GM18858 (cell line): ENCODE measurements around the gene CEP164.

Source experiments
- ATAC-seq: cut with Tn5 transposase; IDR thresholded peaks from one replicate; pipeline ENCODE4 v1.9.1; 2021; ENCODE audit not compliant: unreplicated experiment

The CEP164 gene

GRCh38 chr11:117418737-117419481 lies 91.3 kb downstream of the CEP164 start:
- no peak for ATAC-seq

DNA sequence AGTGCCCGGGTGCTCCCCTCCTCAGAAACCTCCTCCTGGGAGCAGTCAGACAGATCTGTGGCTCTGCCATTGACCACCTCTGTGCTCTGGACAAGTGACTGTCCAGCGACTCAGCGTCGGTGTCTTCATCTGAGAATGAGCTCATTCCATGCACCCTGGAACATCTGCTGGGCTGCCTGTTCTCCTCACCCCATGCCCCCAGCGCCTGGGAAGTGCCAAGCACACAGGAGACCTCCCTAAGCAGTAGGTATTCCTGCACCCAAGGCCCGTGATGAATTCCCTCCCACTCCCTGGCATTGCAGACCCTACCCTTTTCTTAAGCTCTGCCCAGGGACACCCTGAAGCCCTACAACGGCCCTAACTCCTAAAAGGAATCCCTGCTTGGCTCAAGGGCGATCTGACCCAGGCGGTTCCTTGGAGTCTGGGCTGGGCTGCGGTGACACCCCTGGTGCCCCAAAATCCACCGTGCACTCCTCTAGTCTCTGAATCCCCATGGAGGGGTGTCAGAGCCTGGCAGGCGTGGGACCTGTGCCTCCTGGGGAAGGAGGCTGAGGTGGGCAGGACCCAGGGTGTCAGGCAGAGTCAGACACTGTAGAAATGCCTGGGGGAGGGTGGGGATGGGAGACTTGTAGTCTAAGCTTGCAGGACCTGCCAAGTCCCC lies 92.0 kb downstream of the CEP164 start:
- no peak for ATAC-seq

DNA sequence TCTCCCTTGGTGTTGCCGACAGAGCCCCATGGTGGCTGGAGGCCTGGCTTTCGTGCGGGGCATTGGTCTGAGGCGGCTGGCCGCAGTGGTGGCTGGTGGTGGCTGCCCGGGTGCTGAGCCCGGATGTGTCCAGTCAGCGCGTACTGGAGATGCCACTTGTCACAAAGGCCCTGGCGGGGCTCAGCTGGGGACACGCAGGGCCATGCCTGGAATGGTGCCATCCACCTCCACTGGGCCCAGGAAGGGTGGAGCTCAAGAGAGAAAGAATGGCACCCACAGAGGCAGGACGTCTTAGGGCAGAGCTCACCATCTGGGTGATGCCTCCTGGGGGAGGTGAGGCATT lies 92.5 kb downstream of the CEP164 start:
- no peak for ATAC-seq

DNA sequence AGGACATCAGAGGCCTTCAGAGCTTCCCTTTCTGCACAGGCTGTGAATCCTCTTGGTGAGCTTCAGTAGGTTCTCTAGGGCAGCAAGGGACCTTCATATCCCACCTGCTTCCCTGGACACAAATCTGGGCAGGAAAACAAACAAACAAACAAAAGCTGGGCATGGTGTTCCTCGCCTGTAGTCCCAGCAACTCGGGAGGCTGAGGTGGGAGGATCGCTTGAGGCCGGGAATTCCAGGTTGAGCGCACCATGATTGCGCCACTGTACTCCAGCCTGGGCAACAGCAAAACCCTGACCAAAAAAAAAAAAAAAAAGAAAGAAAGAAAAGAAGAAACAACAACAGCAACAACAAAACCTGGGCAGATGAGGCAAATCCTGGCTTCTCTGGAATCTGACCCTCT lies 92.9 kb downstream of the CEP164 start:
- no peak for ATAC-seq

GRCh38 chr11:117421041-117421440 lies 93.4 kb downstream of the CEP164 start:
- ATAC-seq = no peak

DNA sequence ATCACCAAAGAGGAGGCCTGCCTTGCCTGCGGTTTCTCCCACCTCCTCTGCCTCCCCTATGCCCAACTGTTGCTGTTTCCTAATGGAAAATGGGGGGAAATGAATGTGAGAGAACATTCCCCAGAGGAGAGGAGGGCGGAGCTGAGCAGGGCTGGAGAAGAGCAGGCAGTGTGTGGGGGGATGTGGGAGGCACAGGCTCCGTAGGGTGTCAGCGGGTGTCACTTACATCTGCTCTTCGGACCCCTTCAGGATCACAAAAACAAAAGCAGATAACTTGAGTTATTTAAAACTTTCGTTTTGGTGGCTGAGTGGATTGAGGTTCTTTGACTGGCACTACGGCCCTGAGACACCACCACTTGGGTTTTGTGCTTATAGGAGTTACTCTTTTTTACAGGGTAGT lies 93.8 kb downstream of the CEP164 start:
- no peak for ATAC-seq

DNA sequence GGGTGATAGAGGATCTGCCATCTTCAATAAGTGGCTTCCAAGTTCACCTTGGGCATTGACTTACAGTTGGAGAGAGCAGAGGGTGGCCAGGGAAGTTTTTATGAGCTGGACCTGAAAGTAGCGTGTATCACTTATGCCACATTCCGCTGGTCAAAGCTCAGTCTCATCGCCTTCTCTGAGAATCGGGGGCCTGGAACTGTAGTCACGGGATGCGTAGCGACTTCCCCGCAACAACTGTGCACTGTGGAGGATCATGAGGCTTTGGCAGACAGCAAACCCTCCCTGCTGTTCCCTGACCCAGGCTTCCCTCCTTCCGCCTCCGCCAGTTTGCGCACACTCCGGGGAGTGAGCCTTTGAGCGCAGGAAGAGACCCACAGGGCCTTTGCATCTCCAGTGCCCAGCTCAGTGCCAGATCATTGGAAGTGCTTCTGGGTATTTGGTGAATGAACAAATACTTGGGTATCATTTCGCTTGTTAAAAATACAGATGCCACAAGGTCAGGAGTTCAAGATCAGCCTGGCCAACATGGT lies 95.5 kb downstream of the CEP164 start:
- no peak for ATAC-seq

- no peak for ATAC-seq
Observed at GRCh38 chr11:117424781-117425180, 97.1 kb downstream of the CEP164 start.

- ATAC-seq = no peak
Observed at GRCh38 chr11:117425679-117426296, 98.1 kb downstream of the CEP164 start.

- ATAC-seq = no peak
Observed at GRCh38 chr11:117426297-117426685, 98.6 kb downstream of the CEP164 start.

GRCh38 chr11:117426941-117427340 lies 99.3 kb downstream of the CEP164 start:
- ATAC-seq = no peak

DNA sequence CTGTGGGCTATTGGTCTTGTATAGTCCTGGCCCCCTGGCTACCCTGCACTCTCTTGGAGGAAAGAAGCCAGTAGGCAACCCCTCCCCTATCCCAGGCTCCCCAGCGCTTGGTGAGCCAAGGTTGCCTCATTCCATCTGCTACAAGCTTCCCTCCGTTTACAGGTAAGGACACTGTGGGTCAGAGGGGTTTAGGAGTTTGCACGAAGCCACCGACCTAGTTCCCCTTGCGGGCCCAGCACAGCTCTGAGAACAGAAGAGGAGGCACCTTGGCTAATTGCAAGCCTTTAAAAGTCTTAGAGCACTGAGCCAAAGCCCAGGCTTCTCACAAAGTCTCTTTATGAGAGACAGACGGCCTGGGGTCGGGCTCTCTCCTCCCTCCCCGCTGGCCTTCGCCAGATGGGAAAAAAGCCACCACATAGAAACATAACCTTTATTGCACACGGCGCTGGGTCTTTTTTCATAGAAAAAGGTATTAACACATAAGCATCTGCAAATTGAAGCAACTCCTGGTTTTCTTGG lies 99.8 kb downstream of the CEP164 start:
- ATAC-seq = no peak

DNA sequence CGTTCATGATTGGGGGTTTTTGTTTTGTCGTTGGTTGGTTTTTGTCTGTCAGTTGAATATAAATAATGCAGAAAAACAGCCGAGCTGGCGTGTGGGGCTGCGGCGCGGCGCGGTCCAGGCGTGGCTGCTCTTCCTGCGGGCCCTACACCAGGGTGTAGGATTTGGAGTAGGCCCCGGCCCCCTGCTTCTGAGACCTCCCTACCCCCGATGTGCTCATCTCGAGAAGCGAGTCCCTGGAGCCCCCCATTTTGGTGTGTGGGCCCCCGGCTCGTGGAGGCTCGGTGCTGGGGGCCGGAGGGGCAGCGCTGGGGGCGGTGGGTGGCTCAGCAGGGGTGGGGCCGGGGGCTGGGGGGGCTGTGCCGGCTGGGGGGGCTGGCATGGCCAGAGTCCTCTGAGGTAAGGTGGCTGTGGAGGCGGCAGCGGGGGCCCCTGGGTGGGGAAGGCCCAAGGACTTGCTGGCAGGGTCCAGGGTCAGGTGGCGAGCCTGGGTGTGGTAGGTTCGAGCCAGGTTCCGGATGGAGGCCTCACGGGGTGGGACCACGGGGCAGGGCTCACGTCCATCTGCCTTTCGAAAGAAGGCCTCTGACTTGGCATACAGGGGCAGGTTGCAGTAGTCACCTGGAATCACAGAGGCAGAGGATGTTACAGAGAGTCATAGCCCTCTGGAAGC lies 100.7 kb downstream of the CEP164 start:
- no peak for ATAC-seq

DNA sequence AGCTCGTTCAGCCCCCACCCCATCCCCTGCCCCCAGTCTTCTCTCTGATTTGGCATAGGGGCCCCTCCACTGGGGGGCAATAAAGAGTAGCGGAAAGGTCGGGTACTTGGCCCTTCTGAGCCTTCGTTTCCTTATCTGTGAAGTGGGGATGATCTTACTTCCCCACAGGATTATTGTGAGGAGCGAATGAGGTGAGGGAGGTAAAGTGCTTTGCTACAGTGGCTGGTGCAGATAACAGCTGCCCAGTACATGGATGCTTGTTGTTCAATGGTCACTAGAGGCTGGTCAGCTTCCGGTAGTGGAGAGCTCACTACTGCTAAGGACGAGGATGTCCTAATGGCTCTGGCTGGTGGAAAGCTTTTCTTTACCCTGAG lies 101.2 kb downstream of the CEP164 start:
- no peak for ATAC-seq

GRCh38 chr11:117430293-117430955 lies 102.8 kb downstream of the CEP164 start:
- no peak for ATAC-seq

GRCh38 chr11:117431436-117431835 lies 103.8 kb downstream of the CEP164 start:
- no peak for ATAC-seq

GRCh38 chr11:117433717-117434116 lies 106.1 kb downstream of the CEP164 start:
- no peak for ATAC-seq

DNA sequence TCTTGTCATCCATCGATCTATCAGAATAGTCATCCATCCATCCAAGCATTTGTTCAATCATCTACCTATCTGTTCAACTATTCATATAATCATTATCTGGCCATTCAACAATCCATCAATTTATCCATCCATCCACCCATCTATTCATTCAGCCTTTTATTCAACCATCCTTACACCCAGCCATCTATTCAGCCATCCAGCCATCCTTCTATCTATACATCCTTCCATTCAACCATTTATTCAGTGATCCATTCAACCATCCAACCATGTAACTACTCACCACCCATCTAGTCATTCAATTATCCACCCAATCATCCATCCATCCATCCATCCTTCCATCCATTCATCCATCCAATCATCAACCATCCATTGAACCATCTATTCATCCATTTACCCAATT lies 106.8 kb downstream of the CEP164 start:
- ATAC-seq = no peak

- no peak for ATAC-seq
Observed at GRCh38 chr11:117435326-117435725, 107.7 kb downstream of the CEP164 start.

DNA sequence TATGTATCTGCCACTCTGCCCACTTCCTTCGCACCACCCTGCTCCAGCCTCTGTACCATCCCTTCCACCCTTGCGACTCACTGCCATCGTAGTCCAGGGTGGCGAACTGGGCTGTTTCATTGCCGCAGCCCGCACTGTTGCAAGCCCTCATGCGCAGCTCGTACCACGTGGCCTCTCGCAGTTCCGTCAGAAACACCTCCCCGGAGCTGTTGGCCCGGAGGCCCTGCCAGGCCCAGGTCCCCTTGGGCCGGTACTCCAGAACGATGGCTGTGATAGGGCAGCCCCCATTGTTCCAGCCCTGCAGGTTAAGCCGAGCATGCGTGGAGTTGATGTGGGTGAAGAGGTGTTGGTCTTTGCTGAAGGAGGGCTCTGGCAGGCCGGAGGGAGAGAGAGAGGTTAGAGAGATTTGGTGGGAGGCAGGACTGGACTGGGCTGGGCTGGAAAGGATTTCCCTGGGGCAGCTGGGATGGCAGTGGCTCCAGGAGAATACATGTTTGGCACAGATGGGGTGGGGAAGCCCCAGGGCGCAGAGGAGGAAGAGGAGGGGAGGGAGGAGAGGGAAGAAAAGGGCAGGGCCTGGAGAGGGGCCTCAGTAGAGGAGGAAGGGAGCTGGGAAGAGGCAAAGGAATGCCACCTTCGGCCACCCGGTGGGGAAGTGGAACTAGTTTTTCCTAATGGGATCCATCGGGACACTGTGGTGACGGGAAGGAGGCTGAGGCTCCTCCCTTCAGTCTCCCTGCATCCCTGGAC lies 109.6 kb downstream of the CEP164 start:
- ATAC-seq = no peak
